GM10847 (cell line): ENCODE results near the gene CLIP2.

ENCODE experiments used
- POLR2A ChIP-seq: IDR thresholded peaks from 2 replicates; pipeline ENCODE4 v1.6.1; 2011; ENCODE audit not compliant: insufficient read length; ENCODE audit errors: extremely low read depth

Gene CLIP2

GRCh38 chr7:74266191-74266963 is 22.8 kb upstream of the CLIP2 start:
- no peak for TF ChIP-seq POLR2A

- TF ChIP-seq POLR2A = no peak
These were observed 21.2 kb upstream of the CLIP2 start for GRCh38 chr7:74267756-74268565.

GRCh38 chr7:74269757-74270277 is 19.4 kb upstream of the CLIP2 start:
- no peak for TF ChIP-seq POLR2A

DNA sequence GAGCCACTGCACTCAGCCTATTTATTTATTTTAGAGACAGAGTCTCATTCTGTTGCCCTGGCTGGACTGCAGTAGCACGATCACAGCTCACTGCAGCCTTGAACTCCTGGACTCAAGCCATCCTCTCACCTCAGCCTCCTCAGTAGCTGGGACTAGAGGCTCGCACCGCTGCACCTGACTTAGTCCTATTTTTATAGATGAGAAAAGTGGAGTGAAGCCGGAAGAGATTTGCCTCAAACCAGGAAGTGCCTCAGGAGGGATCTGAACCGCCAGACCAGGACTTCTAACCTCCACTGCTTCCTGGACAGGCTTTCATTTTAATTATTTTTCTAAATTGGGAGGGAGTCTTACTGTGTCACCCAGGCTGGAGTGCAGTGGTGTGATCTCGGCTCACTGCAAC is 17.5 kb upstream of the CLIP2 start:
- no peak for TF ChIP-seq POLR2A

GRCh38 chr7:74272305-74273038 is 16.7 kb upstream of the CLIP2 start:
- peak; percentile 52 for TF ChIP-seq POLR2A

DNA sequence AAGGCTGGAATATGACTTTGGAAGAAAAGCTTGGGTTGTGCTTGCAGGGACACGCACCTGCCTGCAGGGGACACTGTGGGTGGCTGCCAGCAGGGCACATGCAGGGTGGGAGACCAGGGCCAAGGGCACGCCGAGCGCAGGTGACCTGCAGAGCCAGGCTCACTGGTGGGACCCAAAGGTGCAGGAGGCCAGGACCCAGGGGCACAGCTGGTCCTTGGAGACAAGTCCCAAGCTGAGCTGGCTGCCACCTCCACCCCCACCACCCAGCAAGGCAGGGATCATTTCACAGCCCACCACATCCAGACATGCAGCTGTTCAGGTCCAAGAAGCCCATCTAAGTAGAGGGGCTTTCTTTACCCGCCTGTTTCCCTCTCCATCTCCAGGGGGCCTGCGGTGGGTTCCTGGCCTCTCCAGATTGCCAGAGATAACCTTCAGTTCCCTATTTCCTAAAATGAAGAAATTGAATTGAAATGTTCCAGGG is 13.8 kb upstream of the CLIP2 start:
- no peak for TF ChIP-seq POLR2A

DNA sequence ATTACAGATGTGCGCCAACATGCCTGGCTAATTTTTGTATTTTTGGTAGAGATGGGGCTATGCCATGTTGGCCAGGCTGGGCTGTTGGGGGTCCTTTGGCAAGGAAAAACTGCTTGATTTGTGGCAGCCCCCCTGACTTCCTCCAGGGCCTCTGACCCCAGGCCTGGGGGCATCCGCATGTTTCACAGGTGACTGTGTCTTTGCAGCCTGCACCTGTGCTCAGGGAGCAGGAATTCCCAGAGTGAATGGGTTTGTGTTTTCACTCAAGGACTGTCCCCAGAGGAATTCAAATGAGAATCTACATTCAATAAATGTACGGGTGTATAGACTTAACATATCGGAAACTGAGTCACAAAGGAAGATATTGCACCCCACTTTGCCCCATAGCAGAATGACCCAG is 11.6 kb upstream of the CLIP2 start:
- no peak for TF ChIP-seq POLR2A

- no peak for TF ChIP-seq POLR2A
These were observed 8.2 kb upstream of the CLIP2 start for GRCh38 chr7:74280985-74281384.

DNA sequence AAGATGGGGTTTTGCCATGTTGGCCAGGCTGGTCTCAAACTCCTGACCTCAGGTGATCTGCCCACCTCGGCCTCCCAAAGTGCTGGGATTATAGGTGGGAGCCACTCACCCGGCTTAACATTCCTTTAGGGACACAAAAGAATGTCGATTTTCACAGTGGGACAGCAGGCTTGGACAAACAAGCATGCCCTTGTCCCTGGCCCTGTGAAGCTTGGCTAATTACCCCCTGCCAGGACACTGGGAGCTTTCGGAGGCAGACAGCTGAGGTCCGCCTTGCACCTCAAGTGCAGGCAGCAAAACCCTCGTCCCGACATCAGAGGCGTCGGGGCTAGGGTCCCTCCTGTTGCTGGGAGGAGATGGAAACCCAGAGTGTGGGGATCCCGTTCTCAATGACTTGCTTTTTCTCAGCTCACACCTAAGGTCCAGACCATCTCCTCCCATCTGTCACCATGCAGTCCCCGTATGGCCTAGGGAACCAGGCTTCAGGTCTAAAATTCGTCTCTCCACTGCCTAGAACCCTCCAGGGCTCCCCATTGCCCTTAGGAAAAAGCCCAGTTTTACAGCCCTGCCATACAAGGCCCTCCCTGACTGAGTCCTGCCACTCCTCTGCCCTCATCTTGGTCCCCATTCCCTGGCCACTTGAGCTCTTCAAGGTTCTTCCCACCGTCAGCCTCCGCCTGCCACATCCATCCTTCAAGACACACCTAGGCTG is 6.3 kb upstream of the CLIP2 start:
- TF ChIP-seq POLR2A = no peak

DNA sequence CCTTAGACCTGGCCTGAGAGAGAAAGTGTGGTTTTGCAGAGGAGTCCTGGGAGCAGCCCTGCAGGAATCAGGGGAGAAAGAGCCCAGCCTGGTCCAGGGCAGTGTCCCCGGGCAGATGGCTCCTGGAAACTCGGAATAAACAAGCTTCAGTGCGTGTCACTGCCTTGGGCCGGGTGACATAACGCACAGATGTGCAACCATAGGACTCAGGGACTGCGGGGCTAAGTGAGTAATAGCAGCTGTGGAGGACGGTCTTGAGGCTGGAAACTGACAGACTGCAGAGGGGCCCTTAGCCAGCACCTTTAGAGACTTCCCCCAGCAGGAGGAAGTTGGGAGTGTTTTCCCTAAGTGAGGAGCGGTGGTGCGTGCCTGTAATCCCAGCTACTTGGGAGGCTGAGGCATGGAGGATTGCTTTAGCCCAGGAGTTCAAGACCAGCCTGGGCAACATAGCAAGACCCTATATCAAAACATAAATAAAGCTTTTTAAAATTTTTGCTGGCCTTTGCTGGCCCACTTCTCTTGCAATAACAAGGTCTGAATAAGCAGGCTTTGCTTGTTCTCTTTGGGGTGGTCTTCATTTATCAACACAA is 5.3 kb upstream of the CLIP2 start:
- no peak for TF ChIP-seq POLR2A

GRCh38 chr7:74284781-74285259 is 4.4 kb upstream of the CLIP2 start:
- TF ChIP-seq POLR2A = no peak

DNA sequence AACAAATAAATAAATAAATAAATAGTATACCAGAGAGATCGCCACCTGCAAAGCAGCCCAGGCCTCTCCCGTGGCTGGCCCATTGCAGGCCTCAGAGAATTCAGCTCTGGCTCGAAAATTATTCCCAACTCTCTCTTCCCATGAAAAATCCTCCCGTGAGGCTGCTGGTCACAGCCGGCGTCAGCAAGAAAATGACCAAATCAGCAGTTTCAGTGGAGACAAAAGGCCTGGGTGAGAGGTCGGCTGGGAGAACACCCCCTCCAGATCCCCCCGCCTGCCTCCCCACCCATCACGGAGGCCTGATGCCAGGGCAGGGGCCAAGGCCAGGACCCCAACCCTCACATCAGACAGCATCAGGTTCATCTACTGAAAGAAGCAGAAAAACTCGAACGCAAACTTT is 3.1 kb upstream of the CLIP2 start:
- TF ChIP-seq POLR2A = no peak

DNA sequence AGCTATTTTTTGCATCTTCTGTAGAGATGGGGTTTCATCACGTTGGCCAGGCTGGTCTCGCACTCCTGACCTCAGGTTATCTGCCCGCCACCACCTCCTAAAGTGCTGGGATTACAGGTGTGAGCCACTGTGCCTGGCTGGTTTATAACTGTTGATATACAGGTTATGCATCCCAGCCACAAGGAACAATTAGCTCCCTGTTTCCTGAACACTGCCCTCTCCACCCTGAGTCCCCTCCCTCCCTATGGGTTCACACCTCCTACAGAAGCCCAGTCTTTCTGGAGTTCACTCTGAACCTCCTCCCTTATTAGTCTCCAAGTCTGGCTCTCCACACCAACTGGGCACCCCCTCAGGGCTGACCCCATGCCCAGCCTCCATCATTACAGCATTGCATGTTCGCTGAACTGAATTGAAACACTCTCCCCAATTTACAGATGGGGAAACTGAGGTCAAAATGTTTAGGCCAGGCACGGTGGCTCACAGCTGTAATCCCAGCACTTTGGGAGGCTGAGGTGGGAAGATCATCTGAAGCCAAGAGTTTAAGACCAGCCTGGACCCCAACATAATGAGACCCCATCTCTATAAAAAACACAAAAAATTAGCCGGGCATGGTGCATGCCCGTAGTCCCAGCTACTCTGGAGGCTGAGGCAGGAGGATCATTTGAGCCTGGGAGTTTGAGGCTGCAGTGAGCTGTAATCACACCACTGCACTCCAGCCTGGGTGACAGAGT is 1.7 kb upstream of the CLIP2 start:
- TF ChIP-seq POLR2A = no peak
